ENCODE measurements around the gene AFG3L2. TPM values are rescaled to one million over a fixed set of nuclear protein-coding genes. Genes with fewer than 3 reads are reported as not detected.
A peak's percentile ranks its signal among the peaks of the same experiment; 100 is the strongest.

The AFG3L2 gene
- total RNA-seq (34.4 TPM), polyA plus RNA-seq (10 to 100 TPM; 20.0 to 24.2 (median 21.1) TPM)

GRCh38 chr18:12376754-12377555 lies at the start of gene AFG3L2:
TSS of gene AFG3L2 (minus strand) at chr18:12377227. CDS start at chr18:12377082, 145 bp downstream.
- peak; percentile 85 to 92 for ATAC-seq (ENCODE audit: low read depth in 2 of 2)
- peak within 1 kb of the TSS; percentile 86 for H3K4me3 ChIP-seq (ENCODE audit: low read depth, low read length)
- DNase-seq: peak; percentile 99 to 100 (median 100)
- Mint-ChIP-seq H3K4me1 (peaks cover 25 to 51% (median 34%) of the 10 kb centered on the region in 4 donors), H3K4me3 (peak within 1 kb of the TSS; percentile 92 to 97 (median 94)), H3K27me3 (peaks cover 16% of the 10 kb centered on the region), H3K9me3 (peaks cover 0 to 1% (median 0%) of the 10 kb centered on the region in 7 donors), H3K36me3 (peaks cover 11% of the 10 kb centered on the region), H3K27ac (peak within 1 kb of the TSS; percentile 74 to 92 (median 92))
- H3K27me3 ChIP-seq (ENCODE audit: control insufficient read depth, insufficient read depth, low read length): no peaks in the 10 kb centered on the region
- H3K4me1 ChIP-seq (ENCODE audit: control insufficient read depth, insufficient read depth, low read length, poor library complexity, severe bottlenecking): peaks cover 29% of the 10 kb centered on the region
- no peaks in the 10 kb centered on the region for H3K9me3 ChIP-seq (ENCODE audit: control insufficient read depth in 2 of 2, low read length in 2 of 2)
- H3K36me3 ChIP-seq (ENCODE audit: control insufficient read depth, insufficient read depth, low read length): peaks cover 5% of the 10 kb centered on the region
- peak within 1 kb of the TSS; percentile 91 for H3K27ac ChIP-seq (ENCODE audit: insufficient read depth, low read length, poor library complexity, severe bottlenecking)

GRCh38 chr18:12424252-12424651 lies 47.2 kb upstream of the AFG3L2 start:
- no peaks in the 10 kb centered on the region for H3K9me3 ChIP-seq (ENCODE audit: control insufficient read depth in 2 of 2, low read length in 2 of 2)
- no peak overlapping the region for H3K27ac ChIP-seq (ENCODE audit: insufficient read depth, low read length, poor library complexity, severe bottlenecking)
- ATAC-seq (ENCODE audit: low read depth in 2 of 2) (no peak), DNase-seq (no peak)
- peaks cover 2% of the 10 kb centered on the region for H3K27me3 ChIP-seq (ENCODE audit: control insufficient read depth, insufficient read depth, low read length)
- H3K4me3 Mint-ChIP-seq: no peak overlapping the region
- no peak overlapping the region for H3K27ac Mint-ChIP-seq
- no peaks in the 10 kb centered on the region for H3K36me3 Mint-ChIP-seq
- H3K9me3 Mint-ChIP-seq: peaks cover 0 to 1% (median 0%) of the 10 kb centered on the region in 7 donors
- H3K27me3 Mint-ChIP-seq: peaks cover 23% of the 10 kb centered on the region
- H3K4me1 ChIP-seq (ENCODE audit: control insufficient read depth, insufficient read depth, low read length, poor library complexity, severe bottlenecking): peaks cover 4% of the 10 kb centered on the region
- H3K36me3 ChIP-seq (ENCODE audit: control insufficient read depth, insufficient read depth, low read length): no peaks in the 10 kb centered on the region
- peaks cover 0 to 8% (median 0%) of the 10 kb centered on the region in 4 donors for H3K4me1 Mint-ChIP-seq
- H3K4me3 ChIP-seq (ENCODE audit: low read depth, low read length): no peak overlapping the region

GRCh38 chr18:12423820-12424219 lies 46.8 kb upstream of the AFG3L2 start:
- H3K4me3 ChIP-seq (ENCODE audit: low read depth, low read length): no peak overlapping the region
- Mint-ChIP-seq H3K4me1 (peaks cover 0 to 10% (median under 1%) of the 10 kb centered on the region in 4 donors), H3K36me3 (no peaks in the 10 kb centered on the region), H3K9me3 (peaks cover 0 to 1% (median 0%) of the 10 kb centered on the region in 7 donors), H3K27ac (no peak overlapping the region), H3K4me3 (no peak overlapping the region), H3K27me3 (peaks cover 27% of the 10 kb centered on the region)
- ATAC-seq (ENCODE audit: low read depth in 2 of 2): no peak
- H3K4me1 ChIP-seq (ENCODE audit: control insufficient read depth, insufficient read depth, low read length, poor library complexity, severe bottlenecking): peaks cover 4% of the 10 kb centered on the region
- H3K27me3 ChIP-seq (ENCODE audit: control insufficient read depth, insufficient read depth, low read length): peaks cover 2% of the 10 kb centered on the region
- H3K27ac ChIP-seq (ENCODE audit: insufficient read depth, low read length, poor library complexity, severe bottlenecking): no peak overlapping the region
- no peaks in the 10 kb centered on the region for H3K36me3 ChIP-seq (ENCODE audit: control insufficient read depth, insufficient read depth, low read length)
- no peaks in the 10 kb centered on the region for H3K9me3 ChIP-seq (ENCODE audit: control insufficient read depth in 2 of 2, low read length in 2 of 2)
- no peak for DNase-seq

GRCh38 chr18:12423393-12423792 lies 46.4 kb upstream of the AFG3L2 start:
- no peak overlapping the region for H3K27ac Mint-ChIP-seq
- Histone ChIP-seq H3K36me3 (ENCODE audit: control insufficient read depth, insufficient read depth, low read length) (no peaks in the 10 kb centered on the region), H3K4me1 (ENCODE audit: control insufficient read depth, insufficient read depth, low read length, poor library complexity, severe bottlenecking) (peaks cover 4% of the 10 kb centered on the region), H3K4me3 (ENCODE audit: low read depth, low read length) (no peak overlapping the region), H3K9me3 (ENCODE audit: control insufficient read depth in 2 of 2, low read length in 2 of 2) (no peaks in the 10 kb centered on the region), H3K27me3 (ENCODE audit: control insufficient read depth, insufficient read depth, low read length) (peaks cover 4% of the 10 kb centered on the region), H3K27ac (ENCODE audit: insufficient read depth, low read length, poor library complexity, severe bottlenecking) (no peak overlapping the region)
- H3K4me1 Mint-ChIP-seq: peaks cover 0 to 14% (median 2%) of the 10 kb centered on the region in 4 donors
- DNase-seq: no peak
- H3K27me3 Mint-ChIP-seq: peaks cover 31% of the 10 kb centered on the region
- H3K9me3 Mint-ChIP-seq: peaks cover 0 to 1% (median 0%) of the 10 kb centered on the region in 7 donors
- H3K4me3 Mint-ChIP-seq: no peak overlapping the region
- H3K36me3 Mint-ChIP-seq: peaks cover 1% of the 10 kb centered on the region
- no peak for ATAC-seq (ENCODE audit: low read depth in 2 of 2)

- DNase-seq (peak in 1 of 3 donors; percentile 29), ATAC-seq (ENCODE audit: low read depth in 2 of 2) (no peak)
- Mint-ChIP-seq H3K9me3 (peaks cover 0 to 1% (median 0%) of the 10 kb centered on the region in 7 donors), H3K36me3 (peaks cover 3% of the 10 kb centered on the region), H3K27me3 (peaks cover 36% of the 10 kb centered on the region), H3K4me3 (no peak overlapping the region), H3K4me1 (peaks cover 0 to 15% (median 2%) of the 10 kb centered on the region in 4 donors), H3K27ac (no peak overlapping the region)
- Histone ChIP-seq H3K36me3 (ENCODE audit: control insufficient read depth, insufficient read depth, low read length) (no peaks in the 10 kb centered on the region), H3K4me1 (ENCODE audit: control insufficient read depth, insufficient read depth, low read length, poor library complexity, severe bottlenecking) (peaks cover 4% of the 10 kb centered on the region), H3K9me3 (ENCODE audit: control insufficient read depth in 2 of 2, low read length in 2 of 2) (no peaks in the 10 kb centered on the region), H3K27me3 (ENCODE audit: control insufficient read depth, insufficient read depth, low read length) (peaks cover 5% of the 10 kb centered on the region), H3K4me3 (ENCODE audit: low read depth, low read length) (no peak overlapping the region), H3K27ac (ENCODE audit: insufficient read depth, low read length, poor library complexity, severe bottlenecking) (no peak overlapping the region)
These were observed 45.9 kb upstream of the AFG3L2 start for GRCh38 chr18:12422936-12423335.

- Histone ChIP-seq H3K27ac (ENCODE audit: insufficient read depth, low read length, poor library complexity, severe bottlenecking) (no peak overlapping the region), H3K9me3 (ENCODE audit: control insufficient read depth in 2 of 2, low read length in 2 of 2) (no peaks in the 10 kb centered on the region), H3K4me3 (ENCODE audit: low read depth, low read length) (no peak overlapping the region), H3K36me3 (ENCODE audit: control insufficient read depth, insufficient read depth, low read length) (no peaks in the 10 kb centered on the region), H3K27me3 (ENCODE audit: control insufficient read depth, insufficient read depth, low read length) (peaks cover 5% of the 10 kb centered on the region), H3K4me1 (ENCODE audit: control insufficient read depth, insufficient read depth, low read length, poor library complexity, severe bottlenecking) (peaks cover 4% of the 10 kb centered on the region)
- DNase-seq (no peak), ATAC-seq (ENCODE audit: low read depth in 2 of 2) (no peak)
- peak overlapping the region in 1 of 4 donors; percentile 70 for H3K4me3 Mint-ChIP-seq
- peaks cover 0 to 1% (median 0%) of the 10 kb centered on the region in 7 donors for H3K9me3 Mint-ChIP-seq
- peaks cover 3% of the 10 kb centered on the region for H3K36me3 Mint-ChIP-seq
- H3K4me1 Mint-ChIP-seq: peaks cover 0 to 15% (median 2%) of the 10 kb centered on the region in 4 donors
- no peak overlapping the region for H3K27ac Mint-ChIP-seq
- H3K27me3 Mint-ChIP-seq: peaks cover 40% of the 10 kb centered on the region
These were observed 44.7 kb upstream of the AFG3L2 start for GRCh38 chr18:12421732-12422131.

- H3K4me3 ChIP-seq (ENCODE audit: low read depth, low read length): no peak overlapping the region
- no peaks in the 10 kb centered on the region for H3K36me3 ChIP-seq (ENCODE audit: control insufficient read depth, insufficient read depth, low read length)
- DNase-seq: no peak
- no peak overlapping the region for H3K27ac Mint-ChIP-seq
- peaks cover 0 to 1% (median 0%) of the 10 kb centered on the region in 7 donors for H3K9me3 Mint-ChIP-seq
- peaks cover 5% of the 10 kb centered on the region for H3K27me3 ChIP-seq (ENCODE audit: control insufficient read depth, insufficient read depth, low read length)
- H3K4me3 Mint-ChIP-seq: peak overlapping the region in 3 of 4 donors; percentile 68 to 83 (median 70)
- no peaks in the 10 kb centered on the region for H3K9me3 ChIP-seq (ENCODE audit: control insufficient read depth in 2 of 2, low read length in 2 of 2)
- H3K27me3 Mint-ChIP-seq: peaks cover 40% of the 10 kb centered on the region
- no peak for ATAC-seq (ENCODE audit: low read depth in 2 of 2)
- H3K36me3 Mint-ChIP-seq: peaks cover 3% of the 10 kb centered on the region
- H3K4me1 ChIP-seq (ENCODE audit: control insufficient read depth, insufficient read depth, low read length, poor library complexity, severe bottlenecking): peaks cover 4% of the 10 kb centered on the region
- no peak overlapping the region for H3K27ac ChIP-seq (ENCODE audit: insufficient read depth, low read length, poor library complexity, severe bottlenecking)
- peaks cover 0 to 15% (median 2%) of the 10 kb centered on the region in 4 donors for H3K4me1 Mint-ChIP-seq
These were observed 43.9 kb upstream of the AFG3L2 start for GRCh38 chr18:12420821-12421421.
